ENCODE data around the gene HS2ST1.
A peak's percentile ranks its signal among the peaks of the same experiment; 100 is the strongest.

HS2ST1 gene

GRCh38 chr1:87030740-87031690, 116.6 kb downstream of the HS2ST1 start:
- TF ChIP-seq, protein P1, sequence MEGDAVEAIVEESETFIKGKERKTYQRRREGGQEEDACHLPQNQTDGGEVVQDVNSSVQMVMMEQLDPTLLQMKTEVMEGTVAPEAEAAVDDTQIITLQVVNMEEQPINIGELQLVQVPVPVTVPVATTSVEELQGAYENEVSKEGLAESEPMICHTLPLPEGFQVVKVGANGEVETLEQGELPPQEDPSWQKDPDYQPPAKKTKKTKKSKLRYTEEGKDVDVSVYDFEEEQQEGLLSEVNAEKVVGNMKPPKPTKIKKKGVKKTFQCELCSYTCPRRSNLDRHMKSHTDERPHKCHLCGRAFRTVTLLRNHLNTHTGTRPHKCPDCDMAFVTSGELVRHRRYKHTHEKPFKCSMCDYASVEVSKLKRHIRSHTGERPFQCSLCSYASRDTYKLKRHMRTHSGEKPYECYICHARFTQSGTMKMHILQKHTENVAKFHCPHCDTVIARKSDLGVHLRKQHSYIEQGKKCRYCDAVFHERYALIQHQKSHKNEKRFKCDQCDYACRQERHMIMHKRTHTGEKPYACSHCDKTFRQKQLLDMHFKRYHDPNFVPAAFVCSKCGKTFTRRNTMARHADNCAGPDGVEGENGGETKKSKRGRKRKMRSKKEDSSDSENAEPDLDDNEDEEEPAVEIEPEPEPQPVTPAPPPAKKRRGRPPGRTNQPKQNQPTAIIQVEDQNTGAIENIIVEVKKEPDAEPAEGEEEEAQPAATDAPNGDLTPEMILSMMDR (IDR thresholded peaks at IDR 0.05; ENCODE audit: insufficient read depth, low read depth, low read length, missing control alignments) = no peak
- H3K4me3 ChIP-seq (ENCODE audit: low read depth, low read length) = no peak overlapping the region
- DNase-seq (ENCODE audit: low read depth) = peak; percentile 64

DNA sequence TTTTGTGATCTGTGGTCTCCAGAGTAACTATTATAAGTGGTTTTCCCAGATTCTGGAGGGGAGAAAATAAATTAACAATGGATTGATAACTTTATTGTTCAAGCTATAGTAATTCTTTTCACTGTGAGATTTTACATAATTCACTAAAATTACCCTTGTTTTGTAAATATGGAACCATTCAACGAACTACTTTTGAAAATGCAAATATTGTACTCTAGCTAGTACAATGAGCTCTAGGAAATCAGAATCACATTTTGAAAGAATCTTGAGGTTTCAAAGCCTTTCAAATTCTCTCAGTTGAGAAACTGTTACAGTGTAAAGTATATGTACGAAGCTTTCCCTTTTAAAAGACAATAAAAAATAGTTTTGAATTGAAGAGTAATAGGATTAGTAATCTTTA, 119.9 kb downstream of the HS2ST1 start:
- TF ChIP-seq, protein P1 (IDR thresholded peaks at IDR 0.05; ENCODE audit: insufficient read depth, low read depth, low read length, missing control alignments) = no peak
- H3K4me3 ChIP-seq (ENCODE audit: low read depth, low read length) = no peak overlapping the region
- no peak for DNase-seq (ENCODE audit: low read depth)

GRCh38 chr1:87039096-87039495, 124.7 kb downstream of the HS2ST1 start:
- TF ChIP-seq, protein P1 (IDR thresholded peaks at IDR 0.05; ENCODE audit: insufficient read depth, low read depth, low read length, missing control alignments) = no peak
- no peak for DNase-seq (ENCODE audit: low read depth)

GRCh38 chr1:87042111-87042811, 127.8 kb downstream of the HS2ST1 start:
- TF ChIP-seq, protein P1 (IDR thresholded peaks at IDR 0.05; ENCODE audit: insufficient read depth, low read depth, low read length, missing control alignments) = no peak
- H3K4me3 ChIP-seq (ENCODE audit: low read depth, low read length) = no peak overlapping the region
- DNase-seq (ENCODE audit: low read depth) = no peak

More at GRCh38 chr1:87039096-87039495, 124.7 kb downstream of the HS2ST1 start:
- H3K4me3 ChIP-seq (ENCODE audit: low read depth, low read length) = no peak overlapping the region

DNA sequence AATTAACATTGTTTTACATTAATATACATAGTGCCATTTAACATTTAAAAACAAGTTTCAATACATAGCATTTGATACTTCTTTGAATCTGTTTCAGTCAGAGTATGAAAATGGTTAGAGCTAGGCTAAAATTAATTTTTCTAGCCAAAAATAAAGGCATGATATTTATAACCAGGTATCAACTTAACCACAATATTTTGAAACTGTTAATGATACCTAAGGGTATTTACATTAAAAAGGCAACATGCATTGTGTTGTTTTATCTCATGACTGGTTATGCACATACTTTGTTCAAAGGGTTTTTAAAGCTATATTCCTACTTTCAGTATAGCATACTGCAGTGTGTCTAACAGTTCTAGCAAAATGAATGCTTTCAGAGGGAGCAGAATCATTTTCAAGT, 130.0 kb downstream of the HS2ST1 start:
- H3K4me3 ChIP-seq (ENCODE audit: low read depth, low read length) = peak overlapping the region; percentile 7
- TF ChIP-seq, protein P1 (IDR thresholded peaks at IDR 0.05; ENCODE audit: insufficient read depth, low read depth, low read length, missing control alignments) = no peak
- DNase-seq (ENCODE audit: low read depth) = peak; percentile 33

GRCh38 chr1:87044840-87045239, 130.4 kb downstream of the HS2ST1 start:
- peak overlapping the region; percentile 37 for H3K4me3 ChIP-seq (ENCODE audit: low read depth, low read length)
- TF ChIP-seq, protein P1 (IDR thresholded peaks at IDR 0.05; ENCODE audit: insufficient read depth, low read depth, low read length, missing control alignments) = no peak
- DNase-seq (ENCODE audit: low read depth) = peak; percentile 78
